Esophagus squamous epithelium (tissue), 4 donors: Measurements from ENCODE around the gene AUTS2.

Source experiments
- CTCF ChIP-seq, 6 experiments: fragments of 450-650 bp in 4 of 6; fragments of 200-600 bp in 2 of 6; sonication (generic) in 2 of 6; IDR thresholded peaks; one replicate each; pipeline ENCODE4 v1.5.1; 2016 to 2019; ENCODE audit warnings: antibody characterized with exemption in 6 of 6, mild to moderate bottlenecking in 4 of 6, moderate library complexity in 4 of 6
- POLR2A ChIP-seq, 4 donors: fragments of 450-650 bp; IDR thresholded peaks; one replicate each; pipeline ENCODE4 v1.6.1; 2017; ENCODE audit warnings: antibody characterized with exemption in 4 of 4, mild to moderate bottlenecking in 4 of 4, moderate library complexity in 3 of 4

DNA sequence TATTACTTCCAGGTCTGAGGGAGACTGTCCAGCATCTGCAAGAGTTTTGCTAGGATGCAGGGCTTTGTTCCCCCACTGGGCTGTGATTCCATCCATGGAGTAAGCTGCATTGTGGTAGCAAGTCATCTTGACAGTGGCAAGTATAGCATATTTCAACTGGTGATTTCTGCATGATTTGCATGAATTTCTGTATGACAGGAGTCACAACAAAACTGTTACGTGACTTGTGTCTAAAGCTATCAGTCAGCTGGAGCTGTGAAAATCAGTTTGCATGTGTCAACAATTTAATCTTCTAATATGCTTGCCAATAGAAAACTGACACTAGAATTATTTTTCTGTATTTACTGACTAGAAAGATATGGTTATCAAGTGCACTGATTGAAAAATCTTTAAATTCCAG is 344.3 kb downstream of the AUTS2 start:
- TF ChIP-seq CTCF (IDR thresholded peaks at IDR 0.05) (no peak), POLR2A (IDR thresholded peaks at IDR 0.05) (no peak)
